HG02870 (cell line): Measurements from ENCODE around the gene RPL18A.

ENCODE experiments used
- ATAC-seq: cut with Tn5 transposase; IDR thresholded peaks from one replicate; pipeline ENCODE4 v1.9.1; 2021; ENCODE audit warnings: mild to moderate bottlenecking, moderate library complexity; ENCODE audit not compliant: unreplicated experiment

Gene RPL18A

GRCh38 chr19:17908244-17908643 is 48.5 kb downstream of the RPL18A start:
- ATAC-seq = no peak

GRCh38 chr19:17909003-17909732 is 49.5 kb downstream of the RPL18A start:
- no peak for ATAC-seq

GRCh38 chr19:17910791-17911360 is 51.2 kb downstream of the RPL18A start:
- ATAC-seq = no peak
